Measurements from ENCODE around the gene SGF29. TPM values are rescaled to one million over a fixed set of nuclear protein-coding genes. Genes with fewer than 3 reads are reported as not detected.

SGF29 gene
- total and polyA plus RNA-seq, 2 of the 8 experiments (the other 6 are each of a cell fraction or from before 2014, with no cell fraction given), result 3.1 to 22.7 TPM

DNA sequence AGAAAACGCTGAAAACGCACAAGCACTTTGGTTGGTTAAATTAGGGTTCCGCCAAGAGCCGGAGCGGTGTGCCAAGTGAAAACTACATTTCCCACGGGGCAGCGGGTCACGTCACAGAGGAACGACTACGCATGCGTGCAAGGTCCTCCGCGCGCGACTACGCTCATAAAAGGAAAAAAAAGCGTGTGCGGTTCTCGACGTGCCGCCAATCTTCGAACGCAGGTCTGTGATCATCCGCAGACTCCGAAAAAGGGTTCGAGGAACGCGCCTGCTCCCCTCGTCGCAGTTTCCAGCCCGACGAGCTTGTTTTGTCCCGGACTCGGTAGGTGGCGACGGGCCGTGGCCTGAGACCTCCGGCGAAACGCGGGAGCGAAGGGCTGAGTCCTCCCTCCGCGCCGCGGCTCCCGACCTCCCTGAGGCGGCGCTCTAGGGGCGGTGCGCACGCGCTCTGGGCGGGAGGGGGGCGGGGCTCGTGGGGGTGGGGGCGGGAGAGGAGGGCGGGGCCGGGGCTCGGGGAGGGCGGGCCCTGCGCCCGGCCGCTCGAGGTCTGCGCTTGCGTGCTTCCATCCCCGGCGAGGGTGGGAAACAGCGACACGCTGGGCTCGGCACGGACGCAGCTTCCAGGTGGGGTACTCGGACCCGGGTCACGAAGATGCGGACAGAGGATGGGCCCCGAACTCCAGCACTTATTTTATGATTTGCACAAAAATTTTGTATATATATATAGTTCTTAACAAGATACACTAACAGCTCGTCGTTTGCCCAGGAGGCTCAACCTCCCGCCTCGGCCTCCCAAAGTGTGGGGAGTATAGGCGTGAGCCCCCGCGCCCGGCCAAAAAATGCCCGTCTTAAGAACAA, at the start of gene SGF29 (continued):
- TF ChIP-seq, protein P1, sequence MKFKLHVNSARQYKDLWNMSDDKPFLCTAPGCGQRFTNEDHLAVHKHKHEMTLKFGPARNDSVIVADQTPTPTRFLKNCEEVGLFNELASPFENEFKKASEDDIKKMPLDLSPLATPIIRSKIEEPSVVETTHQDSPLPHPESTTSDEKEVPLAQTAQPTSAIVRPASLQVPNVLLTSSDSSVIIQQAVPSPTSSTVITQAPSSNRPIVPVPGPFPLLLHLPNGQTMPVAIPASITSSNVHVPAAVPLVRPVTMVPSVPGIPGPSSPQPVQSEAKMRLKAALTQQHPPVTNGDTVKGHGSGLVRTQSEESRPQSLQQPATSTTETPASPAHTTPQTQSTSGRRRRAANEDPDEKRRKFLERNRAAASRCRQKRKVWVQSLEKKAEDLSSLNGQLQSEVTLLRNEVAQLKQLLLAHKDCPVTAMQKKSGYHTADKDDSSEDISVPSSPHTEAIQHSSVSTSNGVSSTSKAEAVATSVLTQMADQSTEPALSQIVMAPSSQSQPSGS (IDR thresholded peaks at IDR 0.05; ENCODE audit: low read length), result peak; percentile 26; the same call in 1 of the 2 replicates
- peak; percentile 43; the same call in 1 of the 2 replicates for TF ChIP-seq NRF1 (IDR thresholded peaks at IDR 0.05; ENCODE audit: low read depth, low read length)
- peak; percentile 85 for TF ChIP-seq CREB1 (IDR thresholded peaks at IDR 0.05)
- TF ChIP-seq CBX5 (IDR thresholded peaks at IDR 0.05; ENCODE audit: low read depth, low read length), result no peak
- TF ChIP-seq CHD1 (IDR thresholded peaks at IDR 0.05; ENCODE audit: low read depth, low read length), result no peak
- TF ChIP-seq TAF7 (optimal IDR thresholded peaks at IDR 0.05; ENCODE audit: borderline replicate concordance, low read depth, low read length), result peak; percentile 66
- TF ChIP-seq BACH1 (IDR thresholded peaks at IDR 0.05; ENCODE audit: low read length), result peak; percentile 86
- no peak for TF ChIP-seq SAP30 (IDR thresholded peaks at IDR 0.05; ENCODE audit: insufficient read depth, insufficient replicate concordance, low read length)
- peak; percentile 98 for TF ChIP-seq POLR2AphosphoS5 (IDR thresholded peaks at IDR 0.05; ENCODE audit: low read depth, low read length)

Measured in H1 (cell line).